Epithelial cell of esophagus (primary cell): ENCODE measurements around the gene IP6K2.

ENCODE experiments used
- DNase-seq: peaks from one replicate; pipeline ENCODE4 v3.0.0; 2010; ENCODE audit warnings: low read depth
- H3K4me3 ChIP-seq: 2 replicates; pipeline ENCODE4 v1.5.1; 2011; ENCODE audit warnings: mild to moderate bottlenecking, low read length, control low read depth
- CTCF ChIP-seq: IDR thresholded peaks from 2 replicates; pipeline ENCODE4 v1.5.1; 2011; ENCODE audit warnings: low read depth, mild to moderate bottlenecking, low read length, control low read depth, inconsistent platforms; ENCODE audit not compliant: insufficient read depth; ENCODE audit errors: missing control alignments

Gene IP6K2

GRCh38 chr3:48716508-48716981, 476 bp downstream of the IP6K2 start:
- DNase-seq = no peak
- TF ChIP-seq CTCF = no peak
- H3K4me3 ChIP-seq = peak overlapping the region; percentile 100

- peak overlapping the region; percentile 100 for H3K4me3 ChIP-seq
- DNase-seq = peak; percentile 66
Observed at GRCh38 chr3:48715174-48715800, 1.7 kb downstream of the IP6K2 start.

DNA sequence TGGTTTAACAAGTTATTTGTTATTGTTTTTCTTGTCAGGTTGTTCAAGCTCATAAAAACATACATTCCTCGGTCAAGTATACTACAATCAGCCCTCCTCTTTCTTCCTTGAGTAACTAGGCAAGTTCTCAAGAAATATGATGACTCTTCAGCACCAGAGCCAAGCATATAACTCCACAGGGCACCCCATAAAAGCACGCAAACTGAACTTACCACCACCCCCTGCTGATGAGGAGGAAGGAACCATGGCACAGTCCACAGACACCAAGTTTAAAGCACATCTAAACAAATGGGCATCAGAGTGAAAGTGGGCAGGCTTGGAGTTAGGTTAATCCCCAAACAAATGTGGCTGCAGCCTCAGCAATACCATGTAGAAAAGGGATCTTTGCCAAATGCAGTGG, 5.3 kb downstream of the IP6K2 start:
- TF ChIP-seq CTCF = no peak
- DNase-seq = no peak
- no peak overlapping the region for H3K4me3 ChIP-seq

More at GRCh38 chr3:48715174-48715800, 1.7 kb downstream of the IP6K2 start:
- no peak for TF ChIP-seq CTCF

DNA sequence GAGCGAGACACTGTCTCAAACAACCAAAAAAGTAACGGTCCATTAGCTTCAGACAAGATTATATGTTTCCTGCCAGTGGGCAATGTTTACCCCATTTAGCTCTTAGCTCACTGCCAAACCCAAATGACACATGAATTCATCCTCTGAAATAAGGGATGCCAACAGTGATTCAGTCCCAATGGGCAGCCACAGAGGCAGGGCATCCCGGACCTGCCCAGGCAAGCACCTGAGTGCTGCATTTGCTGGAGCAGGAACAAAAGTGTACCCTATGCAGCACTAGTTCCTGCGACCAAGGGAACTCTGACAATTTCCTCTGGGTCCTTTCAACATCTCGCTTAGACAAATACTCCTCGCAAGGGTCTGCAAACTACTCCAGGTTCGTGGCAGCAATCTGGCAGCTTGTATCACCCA, 8.0 kb downstream of the IP6K2 start:
- no peak for TF ChIP-seq CTCF
- H3K4me3 ChIP-seq = no peak overlapping the region
- peak; percentile 97 for DNase-seq

- no peak overlapping the region for H3K4me3 ChIP-seq
- TF ChIP-seq CTCF = no peak
- DNase-seq = peak; percentile 88
Observed at GRCh38 chr3:48708481-48708889, 8.5 kb downstream of the IP6K2 start.

DNA sequence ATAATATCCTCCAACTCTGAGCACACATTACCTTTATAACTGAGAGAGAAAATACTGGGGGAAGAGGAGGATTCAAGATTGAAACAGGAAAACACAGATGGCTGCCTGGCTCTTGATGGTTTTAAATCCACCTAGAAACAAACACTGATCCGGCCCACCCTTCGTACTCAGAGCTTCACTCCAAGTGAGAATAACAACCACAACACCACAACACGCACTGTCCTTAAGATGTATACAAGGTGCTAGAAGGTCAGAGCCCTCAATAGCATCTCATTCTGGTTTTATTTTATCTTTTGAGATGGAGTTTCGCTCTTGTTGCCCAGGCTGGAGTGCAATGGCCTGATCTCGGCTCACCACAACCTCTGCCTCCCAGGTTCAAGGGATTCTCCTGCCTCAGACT, 9.9 kb downstream of the IP6K2 start:
- H3K4me3 ChIP-seq = no peak overlapping the region
- TF ChIP-seq CTCF = no peak
- DNase-seq = no peak

GRCh38 chr3:48702320-48702920, 14.6 kb downstream of the IP6K2 start:
- no peak for DNase-seq
- no peak for TF ChIP-seq CTCF
- no peak overlapping the region for H3K4me3 ChIP-seq
